Retinal pigment epithelial cell (primary cell): ENCODE data around the gene GLT8D1.
"Not testable (repeated sequence)": the region's sequence is repeated elsewhere in the genome, so short reads cannot be mapped to it uniquely, and the experiment has no call there.

Source experiments
- DNase-seq: peaks from one replicate; pipeline ENCODE4 v3.0.0-alpha.2; 2010; ENCODE audit warnings: low read depth
- H3K4me3 ChIP-seq: 2 replicates; pipeline ENCODE4 v1.5.1; 2011; ENCODE audit warnings: mild to moderate bottlenecking, low read length, control low read depth, moderate library complexity
- TF ChIP-seq, protein P1 (sequence below): conservative IDR thresholded peaks from 2 replicates; pipeline ENCODE4 v1.5.1; 2011; ENCODE audit warnings: low read depth, low read length, control low read depth, inconsistent platforms

Gene GLT8D1

DNA sequence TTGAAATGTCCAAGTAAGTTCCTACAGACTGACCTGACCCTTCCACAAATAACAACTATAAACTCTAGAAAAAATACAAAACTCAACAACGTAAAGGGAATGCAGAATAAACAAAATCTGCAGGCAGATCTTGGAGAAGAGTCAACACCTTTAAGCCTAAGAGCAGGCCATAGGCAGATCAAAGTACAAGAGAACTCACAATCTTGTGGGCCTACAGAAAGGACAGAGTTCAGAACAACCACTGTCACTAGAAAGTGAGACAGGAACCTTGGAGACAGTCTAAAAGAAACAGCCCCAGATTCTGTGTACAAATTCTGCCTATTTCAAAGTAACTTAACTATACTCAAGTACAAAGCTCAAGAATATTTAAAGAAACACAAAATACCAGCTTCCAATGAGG, 34.1 kb upstream of the GLT8D1 start:
- no peak for DNase-seq
- no peak overlapping the region for H3K4me3 ChIP-seq
- TF ChIP-seq, protein P1, sequence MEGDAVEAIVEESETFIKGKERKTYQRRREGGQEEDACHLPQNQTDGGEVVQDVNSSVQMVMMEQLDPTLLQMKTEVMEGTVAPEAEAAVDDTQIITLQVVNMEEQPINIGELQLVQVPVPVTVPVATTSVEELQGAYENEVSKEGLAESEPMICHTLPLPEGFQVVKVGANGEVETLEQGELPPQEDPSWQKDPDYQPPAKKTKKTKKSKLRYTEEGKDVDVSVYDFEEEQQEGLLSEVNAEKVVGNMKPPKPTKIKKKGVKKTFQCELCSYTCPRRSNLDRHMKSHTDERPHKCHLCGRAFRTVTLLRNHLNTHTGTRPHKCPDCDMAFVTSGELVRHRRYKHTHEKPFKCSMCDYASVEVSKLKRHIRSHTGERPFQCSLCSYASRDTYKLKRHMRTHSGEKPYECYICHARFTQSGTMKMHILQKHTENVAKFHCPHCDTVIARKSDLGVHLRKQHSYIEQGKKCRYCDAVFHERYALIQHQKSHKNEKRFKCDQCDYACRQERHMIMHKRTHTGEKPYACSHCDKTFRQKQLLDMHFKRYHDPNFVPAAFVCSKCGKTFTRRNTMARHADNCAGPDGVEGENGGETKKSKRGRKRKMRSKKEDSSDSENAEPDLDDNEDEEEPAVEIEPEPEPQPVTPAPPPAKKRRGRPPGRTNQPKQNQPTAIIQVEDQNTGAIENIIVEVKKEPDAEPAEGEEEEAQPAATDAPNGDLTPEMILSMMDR = no peak

- TF ChIP-seq, protein P1 = no peak
- H3K4me3 ChIP-seq = no peak overlapping the region
- no peak for DNase-seq
These were observed 27.8 kb upstream of the GLT8D1 start for GRCh38 chr3:52733256-52733891.

- DNase-seq = no peak
- H3K4me3 ChIP-seq = no peak overlapping the region
- TF ChIP-seq, protein P1 = no peak
These were observed 26.0 kb upstream of the GLT8D1 start for GRCh38 chr3:52731590-52731989.

GRCh38 chr3:52730681-52731080, 25.1 kb upstream of the GLT8D1 start:
- DNase-seq = no peak
- TF ChIP-seq, protein P1 = no peak
- no peak overlapping the region for H3K4me3 ChIP-seq

- not testable (repeated sequence) for DNase-seq, H3K4me3 ChIP-seq
These were observed 23.2 kb upstream of the GLT8D1 start for GRCh38 chr3:52728753-52729152.

GRCh38 chr3:52724511-52724910, 18.9 kb upstream of the GLT8D1 start:
- DNase-seq = no peak
- TF ChIP-seq, protein P1 = no peak
- no peak overlapping the region for H3K4me3 ChIP-seq

- H3K4me3 ChIP-seq = no peak overlapping the region
- TF ChIP-seq, protein P1 = no peak
- DNase-seq = no peak
These were observed 18.3 kb upstream of the GLT8D1 start for GRCh38 chr3:52723935-52724334.
